KMS-11 (cell line): ENCODE results near the gene PTTG2.

Experiments
- H2AFZ ChIP-seq: fragments of 200-600 bp; sonication (generic); 2 replicates; pipeline ENCODE4 v1.6.1; 2016; ENCODE audit warnings: antibody characterized with exemption, mixed run types, low read depth
- H3K27ac ChIP-seq: fragments of 200-600 bp; sonication (generic); 2 replicates; pipeline ENCODE4 v1.6.1; 2016; ENCODE audit warnings: mild to moderate bottlenecking, mixed run types
- H3K27me3 ChIP-seq: fragments of 200-600 bp; sonication (generic); 2 replicates; pipeline ENCODE4 v1.6.1; 2017; ENCODE audit warnings: mild to moderate bottlenecking, low read depth, mixed run types, moderate library complexity; ENCODE audit not compliant: insufficient read depth
- H3K36me3 ChIP-seq: fragments of 200-600 bp; sonication (generic); 2 replicates; pipeline ENCODE4 v1.6.1; 2017; ENCODE audit warnings: mild to moderate bottlenecking, mixed run types; ENCODE audit not compliant: insufficient read depth
- H3K4me1 ChIP-seq: fragments of 200-600 bp; sonication (generic); 2 replicates; pipeline ENCODE4 v1.6.1; 2016; ENCODE audit warnings: mild to moderate bottlenecking, low read depth, mixed run types; ENCODE audit not compliant: poor library complexity, severe bottlenecking
- H3K4me2 ChIP-seq: fragments of 200-600 bp; sonication (generic); 2 replicates; pipeline ENCODE4 v1.7.0; 2016; ENCODE audit warnings: mild to moderate bottlenecking, mixed run types
- H3K4me3 ChIP-seq: fragments of 200-600 bp; sonication (generic); IDR thresholded peaks from 2 replicates; pipeline ENCODE4 v1.6.1; 2017; ENCODE audit warnings: low read depth, low read length, mixed read lengths; ENCODE audit not compliant: insufficient read depth
- H3K79me2 ChIP-seq: fragments of 200-600 bp; sonication (generic); 2 replicates; pipeline ENCODE4 v1.6.1; 2016; ENCODE audit warnings: low read depth, mixed run types; ENCODE audit not compliant: insufficient read depth
- H3K9ac ChIP-seq: fragments of 200-600 bp; sonication (generic); 2 replicates; pipeline ENCODE4 v1.6.1; 2016; ENCODE audit warnings: mild to moderate bottlenecking, mixed run types
- H4K20me1 ChIP-seq: fragments of 200-600 bp; sonication (generic); 2 replicates; pipeline ENCODE4 v1.6.1; 2016; ENCODE audit warnings: mild to moderate bottlenecking, mixed run types; ENCODE audit not compliant: insufficient read depth
- CTCF ChIP-seq: fragments of 200-600 bp; sonication (generic); conservative IDR thresholded peaks from 2 replicates; pipeline ENCODE4 v1.6.1; 2017; ENCODE audit warnings: low read depth, mild to moderate bottlenecking, antibody characterized with exemption, low read length, moderate library complexity, mixed read lengths

Gene PTTG2

GRCh38 chr4:37982736-37983135 is 22.5 kb downstream of the PTTG2 start:
- Histone ChIP-seq H3K27ac (no peak overlapping the region), H2AFZ (no peak overlapping the region), H3K79me2 (no peaks in the 10 kb centered on the region), H3K4me1 (peaks cover 24% of the 10 kb centered on the region), H3K4me2 (no peak overlapping the region), H3K36me3 (no peaks in the 10 kb centered on the region), H3K4me3 (no peak overlapping the region), H4K20me1 (no peaks in the 10 kb centered on the region), H3K27me3 (no peaks in the 10 kb centered on the region), H3K9ac (no peak overlapping the region)
- TF ChIP-seq CTCF: no peak

- Histone ChIP-seq H3K4me2 (no peak overlapping the region), H3K27ac (no peak overlapping the region), H3K36me3 (no peaks in the 10 kb centered on the region), H3K27me3 (no peaks in the 10 kb centered on the region), H3K4me3 (no peak overlapping the region), H3K4me1 (peaks cover 16% of the 10 kb centered on the region), H3K9ac (no peak overlapping the region), H3K79me2 (no peaks in the 10 kb centered on the region), H2AFZ (no peak overlapping the region), H4K20me1 (no peaks in the 10 kb centered on the region)
- TF ChIP-seq CTCF: no peak
Observed at GRCh38 chr4:37983951-37984350, 23.8 kb downstream of the PTTG2 start.

GRCh38 chr4:37985730-37986275 is 25.6 kb downstream of the PTTG2 start:
- no peaks in the 10 kb centered on the region for H3K27me3 ChIP-seq
- H3K4me1 ChIP-seq: no peaks in the 10 kb centered on the region
- H3K36me3 ChIP-seq: no peaks in the 10 kb centered on the region
- no peak for TF ChIP-seq CTCF
- no peak overlapping the region for H3K27ac ChIP-seq
- no peaks in the 10 kb centered on the region for H3K79me2 ChIP-seq
- H3K9ac ChIP-seq: no peak overlapping the region
- H3K4me2 ChIP-seq: no peak overlapping the region
- no peaks in the 10 kb centered on the region for H4K20me1 ChIP-seq
- no peak overlapping the region for H2AFZ ChIP-seq
- H3K4me3 ChIP-seq: no peak overlapping the region

- H3K4me1 ChIP-seq: no peaks in the 10 kb centered on the region
- no peak overlapping the region for H3K4me3 ChIP-seq
- no peaks in the 10 kb centered on the region for H4K20me1 ChIP-seq
- no peaks in the 10 kb centered on the region for H3K79me2 ChIP-seq
- H3K27me3 ChIP-seq: no peaks in the 10 kb centered on the region
- no peak overlapping the region for H3K27ac ChIP-seq
- H3K4me2 ChIP-seq: no peak overlapping the region
- no peak for TF ChIP-seq CTCF
- H2AFZ ChIP-seq: no peak overlapping the region
- no peak overlapping the region for H3K9ac ChIP-seq
- no peaks in the 10 kb centered on the region for H3K36me3 ChIP-seq
Observed at GRCh38 chr4:37988670-37989069, 28.5 kb downstream of the PTTG2 start.
